ENCODE data around the gene KATNB1. TPM values are rescaled to one million over a fixed set of nuclear protein-coding genes. Genes with fewer than 3 reads are reported as not detected.

Gene KATNB1
- 22.1 to 24.9 TPM (median 24.6 TPM) in 3 replicates for total RNA-seq

GRCh38 chr16:57735755-57736418, at the start of gene KATNB1:
Gene KATNB1, plus strand, starts transcription at chr16:57735770. Its CDS starts 1,474 bp downstream, at chr16:57737244.
- Mint-ChIP-seq H3K4me1 (peaks cover 25% of the 10 kb centered on the region), H3K27me3 (ENCODE audit: low read depth) (peaks cover 3% of the 10 kb centered on the region), H3K36me3 (peaks cover 3% of the 10 kb centered on the region), H3K9me3 (peaks cover 13% of the 10 kb centered on the region), H3K27ac (peak within 1 kb of the TSS; percentile 99), H3K4me3 (peak within 1 kb of the TSS; percentile 89)
- no peak for DNase-seq (ENCODE audit: low spot score in 2 of 2, unreplicated experiment in 2 of 2)
- no peak for TF ChIP-seq CTCF (IDR thresholded peaks at IDR 0.05; ENCODE audit: unreplicated experiment)

- no peaks in the 10 kb centered on the region for H3K9me3 Mint-ChIP-seq
- no peak overlapping the region for H3K4me3 Mint-ChIP-seq
- H3K36me3 Mint-ChIP-seq, result no peaks in the 10 kb centered on the region
- no peak for DNase-seq (ENCODE audit: low spot score in 2 of 2, unreplicated experiment in 2 of 2)
- H3K27ac Mint-ChIP-seq, result no peak overlapping the region
- no peaks in the 10 kb centered on the region for H3K27me3 Mint-ChIP-seq (ENCODE audit: low read depth)
- H3K4me1 Mint-ChIP-seq, result peaks cover 14% of the 10 kb centered on the region
- TF ChIP-seq CTCF (IDR thresholded peaks at IDR 0.05; ENCODE audit: unreplicated experiment), result no peak
These were observed 49.0 kb upstream of the KATNB1 start for GRCh38 chr16:57686577-57686976.

DNA sequence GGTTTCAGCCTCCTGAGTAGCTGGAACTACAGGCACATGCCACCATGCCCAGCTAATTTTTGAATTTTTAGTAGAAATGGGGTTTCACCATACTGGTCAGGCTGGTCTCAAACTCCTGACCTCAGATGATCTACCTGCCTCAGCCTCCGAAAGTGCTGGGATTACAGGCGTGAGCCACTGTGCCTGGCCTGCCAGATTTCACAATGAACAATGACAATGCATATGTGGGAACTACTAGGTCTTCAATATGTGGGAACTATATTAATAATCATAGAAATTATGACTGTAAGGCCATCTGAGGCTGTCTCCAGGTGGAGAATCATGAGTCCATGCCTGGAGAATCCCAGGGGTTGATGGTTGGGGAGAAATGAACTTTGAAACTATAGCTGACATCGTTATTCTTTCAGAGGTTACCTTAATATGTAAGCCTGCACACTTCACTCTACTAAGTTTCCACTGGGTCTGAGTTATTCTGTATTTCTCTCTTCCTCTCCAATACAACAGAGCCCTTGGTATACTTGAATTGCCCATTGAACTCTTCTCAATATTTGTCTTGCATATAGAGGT, 48.1 kb upstream of the KATNB1 start:
- Mint-ChIP-seq H3K27ac (no peak overlapping the region), H3K4me1 (peaks cover 9% of the 10 kb centered on the region), H3K9me3 (no peaks in the 10 kb centered on the region), H3K27me3 (ENCODE audit: low read depth) (no peaks in the 10 kb centered on the region), H3K4me3 (no peak overlapping the region), H3K36me3 (no peaks in the 10 kb centered on the region)
- DNase-seq (ENCODE audit: low spot score in 2 of 2, unreplicated experiment in 2 of 2), result no peak
- no peak for TF ChIP-seq CTCF (IDR thresholded peaks at IDR 0.05; ENCODE audit: unreplicated experiment)

DNA sequence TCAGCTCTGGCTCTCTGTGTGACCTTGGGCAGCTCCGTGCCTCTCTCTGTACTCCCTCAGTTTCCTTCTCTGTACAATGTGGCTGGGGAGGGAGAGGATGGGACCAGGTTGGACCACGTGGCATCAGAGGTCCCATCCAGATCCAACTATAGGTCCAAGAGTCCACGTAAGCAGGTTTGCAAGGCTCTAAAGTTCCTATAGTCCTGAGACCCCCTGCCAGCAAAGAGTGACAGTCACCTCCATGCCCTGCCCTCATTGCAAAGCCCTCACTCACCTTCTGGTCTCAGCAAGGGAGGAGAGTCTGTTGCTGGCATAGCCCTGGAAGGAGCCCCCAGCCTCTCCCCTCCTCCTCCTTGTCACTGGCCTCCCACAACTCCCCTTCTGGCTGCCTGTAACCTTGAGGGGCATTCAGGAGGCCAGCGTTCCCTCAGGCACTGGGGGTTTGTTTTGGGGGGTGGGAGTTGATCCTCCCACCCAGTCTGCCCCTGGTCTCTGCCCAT, 47.0 kb upstream of the KATNB1 start:
- Mint-ChIP-seq H3K4me3 (no peak overlapping the region), H3K4me1 (peaks cover 9% of the 10 kb centered on the region), H3K9me3 (no peaks in the 10 kb centered on the region), H3K36me3 (no peaks in the 10 kb centered on the region), H3K27ac (no peak overlapping the region), H3K27me3 (ENCODE audit: low read depth) (no peaks in the 10 kb centered on the region)
- no peak for DNase-seq (ENCODE audit: low spot score in 2 of 2, unreplicated experiment in 2 of 2)
- TF ChIP-seq CTCF (IDR thresholded peaks at IDR 0.05; ENCODE audit: unreplicated experiment), result no peak

GRCh38 chr16:57688987-57689761, 46.4 kb upstream of the KATNB1 start:
- Mint-ChIP-seq H3K27ac (no peak overlapping the region), H3K4me3 (no peak overlapping the region), H3K9me3 (no peaks in the 10 kb centered on the region), H3K27me3 (ENCODE audit: low read depth) (no peaks in the 10 kb centered on the region), H3K4me1 (peaks cover 9% of the 10 kb centered on the region), H3K36me3 (no peaks in the 10 kb centered on the region)
- no peak for TF ChIP-seq CTCF (IDR thresholded peaks at IDR 0.05; ENCODE audit: unreplicated experiment)
- DNase-seq (ENCODE audit: low spot score in 2 of 2, unreplicated experiment in 2 of 2), result no peak

All from mesothelial cell of epicardium (in vitro differentiated cells).